ENCODE results near the gene REEP3.
"Not testable (repeated sequence)": the region's sequence is repeated elsewhere in the genome, so short reads cannot be mapped to it uniquely, and the experiment has no call there.

The REEP3 gene

DNA sequence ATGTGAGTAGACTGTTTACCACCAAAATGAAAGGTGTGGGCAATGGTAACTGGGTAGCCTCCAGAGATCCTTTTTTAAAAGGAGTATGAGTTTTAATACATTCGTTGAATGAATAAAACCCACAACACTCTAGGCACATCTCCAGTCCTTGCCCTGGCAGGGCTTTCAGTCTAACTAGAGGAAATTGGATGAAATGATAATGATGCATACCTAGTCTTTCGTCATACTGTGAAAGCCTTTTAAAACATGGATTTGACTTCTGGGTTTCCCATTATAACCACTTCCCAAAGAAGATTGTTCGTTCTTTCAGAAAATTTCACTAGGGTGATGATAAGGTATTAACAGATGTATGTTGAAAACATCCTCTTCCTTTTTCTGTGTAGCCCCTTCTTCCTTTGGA lies 110.8 kb downstream of the REEP3 start:
- no peak for DNase-seq

DNA sequence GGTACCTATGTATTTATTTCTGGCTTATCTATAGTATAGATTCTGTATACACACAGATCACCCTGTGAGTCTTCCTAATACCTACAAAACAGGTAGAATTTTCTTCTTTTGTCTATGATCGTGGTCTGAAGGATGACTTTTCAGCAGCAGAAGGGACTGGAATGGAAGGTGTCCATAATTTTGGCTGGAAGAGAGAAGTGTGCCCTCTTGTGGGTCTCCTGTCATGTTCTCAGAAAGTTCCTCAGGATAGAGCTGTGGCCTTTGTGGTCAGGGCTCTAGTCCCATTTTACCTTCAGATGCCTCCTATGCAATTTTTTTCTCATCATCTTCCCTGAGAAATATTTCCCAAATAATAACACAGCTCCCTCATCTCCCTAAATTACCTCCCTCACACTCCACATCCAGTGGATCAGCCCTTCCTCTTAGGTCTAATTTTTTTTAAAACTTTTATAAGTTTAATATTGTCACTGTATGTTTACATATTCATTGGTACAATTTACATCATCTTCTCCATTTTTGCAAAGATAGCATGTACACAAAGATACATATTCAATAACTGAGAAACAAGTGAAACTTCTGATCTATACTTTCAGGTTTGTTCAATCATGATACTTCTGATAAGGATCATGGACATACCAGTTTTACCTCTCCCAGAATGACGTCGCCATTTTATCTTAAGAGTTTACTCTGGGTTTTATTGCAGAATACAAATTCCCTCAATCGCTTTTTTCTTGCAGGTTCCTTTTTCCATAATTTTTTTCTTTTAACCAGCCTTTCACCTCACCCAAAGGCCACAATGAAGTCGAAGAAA lies 112.7 kb downstream of the REEP3 start:
- peak; percentile 29 for DNase-seq

DNA sequence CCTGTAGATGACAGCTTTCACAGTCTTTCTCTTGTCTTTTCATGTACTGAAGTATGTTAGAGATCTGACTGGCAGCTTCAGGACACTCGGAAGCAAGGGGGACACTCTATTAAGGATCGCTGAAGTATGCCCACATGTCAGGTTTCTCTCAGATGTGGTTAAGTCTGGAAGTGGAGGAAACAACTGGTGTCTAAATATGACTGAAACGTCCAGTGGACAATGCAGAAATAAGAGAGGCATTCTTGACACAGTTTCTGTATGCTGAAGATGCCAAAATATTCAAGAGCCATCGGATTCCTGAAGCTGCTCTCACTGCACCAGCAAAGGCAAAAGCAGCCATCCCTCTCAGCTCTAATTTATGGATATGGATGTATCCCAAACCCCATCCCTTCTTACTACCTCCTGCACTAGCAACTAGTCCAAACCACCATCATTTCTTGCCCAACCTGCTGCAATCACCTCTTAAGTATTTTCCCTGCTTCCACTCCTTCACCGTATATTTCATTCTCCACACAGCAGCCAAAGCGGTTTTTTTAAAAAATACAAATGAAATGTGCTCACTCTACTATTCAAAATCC lies 113.4 kb downstream of the REEP3 start:
- DNase-seq = no peak

DNA sequence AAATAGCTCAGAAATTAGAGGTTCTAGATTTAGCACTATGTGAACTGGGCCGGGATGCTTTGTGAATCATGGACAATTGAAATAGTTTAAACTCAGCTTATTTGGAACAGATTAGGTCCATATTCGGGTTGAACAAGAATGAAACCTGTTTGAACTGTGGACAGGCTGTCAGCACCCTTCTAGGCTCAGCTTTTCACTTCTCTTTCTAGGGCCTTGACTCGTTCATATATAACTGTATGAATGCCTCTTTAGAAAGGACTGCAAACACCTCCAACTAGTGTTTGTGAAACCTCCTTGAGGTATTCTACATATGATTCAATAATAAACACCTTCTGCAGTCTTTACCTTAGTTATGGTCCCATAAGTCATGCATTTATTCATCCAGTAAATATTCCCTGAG lies 115.6 kb downstream of the REEP3 start:
- no peak for DNase-seq

- DNase-seq = no peak
These were observed 116.7 kb downstream of the REEP3 start for GRCh38 chr10:63637901-63638327.

DNA sequence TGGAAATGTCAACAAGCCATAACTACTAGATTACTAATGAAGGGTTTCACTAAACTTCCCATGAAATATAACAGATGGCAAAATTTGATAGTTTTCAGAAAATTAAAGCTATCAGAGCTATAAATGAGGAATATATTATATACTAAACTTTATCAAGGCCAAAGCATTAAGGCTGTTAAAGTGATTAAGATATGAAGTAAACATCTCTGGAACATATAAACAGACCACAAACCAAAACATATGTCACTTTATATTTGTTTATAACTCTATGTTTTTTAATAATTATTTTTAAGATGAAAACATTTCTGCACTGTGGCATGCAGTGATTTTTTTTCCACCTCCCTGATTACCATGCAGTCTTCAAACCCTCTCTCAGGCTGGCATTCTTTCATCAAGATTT lies 120.2 kb downstream of the REEP3 start:
- DNase-seq = no peak

- no peak for DNase-seq
These were observed 120.6 kb downstream of the REEP3 start for GRCh38 chr10:63641799-63642198.

DNA sequence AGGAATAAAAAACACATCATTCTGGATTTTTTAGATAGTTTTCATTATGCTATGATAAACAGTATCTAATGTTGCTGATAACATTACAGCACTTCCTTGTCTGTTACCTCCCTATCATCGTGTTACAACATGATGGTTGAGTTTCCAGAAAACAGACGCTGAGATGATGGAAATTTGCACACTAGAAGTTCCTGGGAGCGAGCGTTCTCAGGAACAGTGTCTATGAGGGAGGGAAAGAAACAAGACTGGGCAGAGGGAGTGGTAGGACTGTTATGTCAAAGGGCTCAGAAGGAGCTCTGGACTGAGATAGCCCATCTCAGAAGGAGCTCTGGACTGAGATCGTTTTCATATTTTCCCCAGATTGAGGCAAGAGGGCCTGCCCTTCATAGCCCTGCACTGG lies 121.6 kb downstream of the REEP3 start:
- no peak for DNase-seq

- DNase-seq = no peak
These were observed 123.4 kb downstream of the REEP3 start for GRCh38 chr10:63644418-63645142.

GRCh38 chr10:63645195-63645594 lies 124.0 kb downstream of the REEP3 start:
- no peak for DNase-seq

GRCh38 chr10:63646491-63646890 lies 125.3 kb downstream of the REEP3 start:
- DNase-seq = no peak

DNA sequence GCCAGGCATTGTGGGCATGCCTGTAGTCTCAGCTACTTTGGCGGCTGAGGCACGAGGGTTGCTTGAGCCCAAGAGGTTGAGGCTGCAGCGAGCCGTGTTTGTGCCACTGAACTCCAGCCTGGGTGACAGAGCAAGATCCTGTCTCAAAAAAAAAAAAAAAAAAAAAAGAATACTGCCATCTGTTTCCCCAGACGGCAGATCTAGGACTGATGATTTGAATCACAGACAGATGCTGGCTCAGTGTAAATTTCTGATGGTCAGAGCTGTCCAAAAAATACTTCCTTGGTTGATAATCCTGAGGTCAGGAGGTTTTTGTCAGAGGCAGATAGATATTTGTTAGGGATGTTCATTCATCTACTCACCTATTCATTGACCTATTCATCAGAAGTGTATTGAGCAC lies 130.7 kb downstream of the REEP3 start:
- no peak for DNase-seq

DNA sequence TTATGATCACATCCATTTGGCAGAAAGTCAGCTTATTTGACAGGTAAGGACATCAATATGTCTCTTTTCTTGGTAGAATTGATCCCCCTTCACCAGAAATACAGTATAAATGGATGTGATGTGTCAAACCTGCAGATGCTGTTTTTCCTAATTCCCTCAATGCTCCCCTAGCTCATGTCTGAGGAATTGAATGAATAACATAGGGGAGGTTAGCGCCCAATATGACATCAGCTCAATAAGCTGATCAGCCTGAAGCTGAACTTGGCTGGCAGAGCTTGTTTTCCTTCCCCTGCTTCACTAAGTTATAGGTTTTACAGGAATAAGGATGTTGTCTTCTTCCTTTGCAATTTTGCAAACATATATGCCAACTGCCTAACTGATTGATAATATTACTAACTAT lies 132.5 kb downstream of the REEP3 start:
- DNase-seq = no peak

- no peak for DNase-seq
These were observed 136.6 kb downstream of the REEP3 start for GRCh38 chr10:63657761-63658160.

DNA sequence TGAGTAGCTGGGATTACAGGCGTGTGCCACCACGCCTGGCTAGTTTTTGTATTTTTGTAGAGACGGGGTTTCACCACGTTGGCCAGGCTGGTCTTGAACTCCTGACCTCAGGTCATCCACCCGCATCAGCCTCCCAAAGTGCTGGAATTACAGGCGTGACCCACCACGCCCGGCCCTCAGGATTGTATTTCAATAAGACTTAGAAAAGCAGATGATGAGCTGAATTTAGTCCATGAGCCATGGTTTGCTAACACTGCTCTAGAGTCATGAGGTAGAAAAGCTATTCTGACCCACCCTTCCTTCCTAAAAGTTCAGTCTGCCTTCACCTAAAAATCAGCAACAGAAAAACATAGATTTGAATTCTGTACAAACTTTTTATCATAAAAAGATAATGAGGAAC lies 139.7 kb downstream of the REEP3 start:
- DNase-seq = not testable (repeated sequence)

DNA sequence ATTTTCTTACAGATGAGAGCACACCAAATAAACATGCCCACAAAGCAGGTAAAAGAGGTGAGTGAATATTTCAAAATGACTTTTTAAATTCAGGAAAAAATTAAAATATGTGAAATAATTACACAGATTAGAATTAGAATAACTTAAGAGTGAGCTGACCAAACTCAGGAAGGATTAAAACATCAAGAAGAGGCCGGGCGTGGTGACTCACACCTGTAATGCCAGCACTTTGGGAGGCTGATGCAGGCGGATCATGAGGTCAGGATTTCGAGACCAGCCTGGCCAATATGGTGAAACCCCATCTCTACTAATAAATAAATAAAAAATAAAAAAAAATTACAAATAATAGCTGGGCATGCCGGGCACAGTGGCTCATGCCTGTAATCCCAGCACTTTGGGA lies 140.1 kb downstream of the REEP3 start:
- DNase-seq = no peak

DNA sequence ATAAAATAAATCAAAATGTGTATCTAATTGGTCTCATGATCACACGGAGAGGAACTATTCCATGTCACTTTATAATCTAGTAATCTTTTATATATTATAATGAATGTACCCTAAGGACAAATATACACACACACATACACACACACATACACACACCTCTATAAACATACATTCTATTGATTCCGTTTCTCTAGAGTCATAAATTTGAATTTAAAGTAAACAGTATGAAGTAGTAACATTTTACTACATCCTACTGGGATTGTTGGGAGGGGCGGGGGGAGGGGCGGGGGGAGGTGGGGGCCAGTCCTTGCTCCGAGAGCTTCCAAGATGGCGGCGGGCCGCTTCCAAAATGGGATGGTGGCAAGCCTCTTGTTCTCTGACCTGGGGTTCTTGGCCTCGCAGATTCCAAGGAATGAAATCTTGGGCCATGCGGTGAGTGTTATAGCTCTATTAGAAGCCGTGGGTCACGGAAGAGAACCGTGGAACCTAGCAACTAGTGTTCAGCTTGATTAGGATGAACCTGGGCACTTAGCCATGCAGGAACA lies 143.2 kb downstream of the REEP3 start:
- DNase-seq = no peak

- not testable (repeated sequence) for DNase-seq
These were observed 143.9 kb downstream of the REEP3 start for GRCh38 chr10:63665006-63665580.

GRCh38 chr10:63665670-63666134 lies 144.5 kb downstream of the REEP3 start:
- DNase-seq = no peak

DNA sequence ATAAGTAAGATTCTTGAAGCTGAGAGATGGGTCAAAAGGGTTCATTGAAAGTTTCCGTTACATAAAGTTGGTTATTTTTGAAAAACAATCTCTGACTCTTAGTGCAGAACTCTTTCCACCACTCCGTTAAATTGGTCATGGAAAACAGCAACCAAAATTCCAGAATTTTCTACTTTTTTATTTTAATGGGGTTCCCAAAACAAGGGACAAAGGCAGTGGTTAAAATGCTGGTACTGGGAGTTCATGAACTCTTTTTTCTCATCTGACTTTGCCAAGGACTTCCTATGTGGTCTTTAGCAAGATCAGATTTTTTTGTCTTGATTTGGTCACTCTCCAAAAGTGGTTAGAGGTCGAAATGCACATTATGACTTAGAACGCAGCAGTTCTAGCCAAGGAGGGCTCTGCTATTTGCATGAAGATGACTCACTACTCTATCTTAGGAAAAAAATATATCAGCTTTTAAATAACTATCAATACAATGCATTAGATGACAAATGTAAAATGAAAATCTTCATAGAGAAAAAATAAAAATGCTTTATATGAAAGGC lies 145.7 kb downstream of the REEP3 start:
- DNase-seq = peak; percentile 24

DNA sequence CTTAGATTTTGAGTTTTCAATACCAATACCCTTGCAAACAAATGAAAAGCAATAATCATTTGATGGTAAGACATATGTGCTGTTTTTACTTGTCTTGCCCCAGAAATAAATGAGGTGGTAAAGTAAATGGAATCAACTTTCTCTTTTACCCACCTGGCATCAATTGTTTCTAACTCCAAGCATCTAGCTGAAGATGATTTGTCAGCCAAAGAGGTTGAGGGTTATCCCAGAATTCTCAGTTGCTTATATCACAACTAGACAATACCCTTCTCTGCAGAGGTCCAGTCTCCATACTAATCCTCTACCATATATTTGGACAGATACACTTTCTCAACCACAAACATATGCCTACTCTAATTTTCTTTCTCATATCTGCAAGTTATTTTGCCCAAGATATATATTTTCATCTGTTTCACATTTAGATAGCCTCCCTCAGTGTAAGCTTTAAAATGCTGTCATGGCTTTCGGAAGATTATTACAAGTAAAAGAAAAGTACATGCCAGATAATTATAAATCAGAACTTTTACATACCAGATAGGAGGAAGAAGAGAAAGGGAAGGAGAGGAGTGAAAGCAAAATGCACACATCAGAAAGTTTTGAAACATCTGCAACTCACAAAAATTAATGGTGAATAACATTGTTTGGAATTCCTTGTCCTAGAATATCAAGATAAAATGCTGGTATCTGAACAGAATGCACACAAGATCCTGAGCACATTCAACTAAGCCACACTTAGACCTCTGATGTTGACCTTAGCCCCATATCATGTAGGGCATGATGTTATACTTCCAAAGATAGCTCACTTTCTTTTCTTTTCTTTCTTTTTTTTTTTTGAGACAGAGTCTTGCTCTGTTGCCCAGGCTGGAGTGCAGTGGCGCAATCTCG lies 146.6 kb downstream of the REEP3 start:
- no peak for DNase-seq

Measured in MV-4-11 (cell line).